GM19438 (cell line): ENCODE measurements around the gene HCCS.

Experiments
- ATAC-seq: cut with Tn5 transposase; IDR thresholded peaks from one replicate; pipeline ENCODE4 v1.9.1; 2021; ENCODE audit warnings: low read depth; ENCODE audit not compliant: unreplicated experiment

The HCCS gene

DNA sequence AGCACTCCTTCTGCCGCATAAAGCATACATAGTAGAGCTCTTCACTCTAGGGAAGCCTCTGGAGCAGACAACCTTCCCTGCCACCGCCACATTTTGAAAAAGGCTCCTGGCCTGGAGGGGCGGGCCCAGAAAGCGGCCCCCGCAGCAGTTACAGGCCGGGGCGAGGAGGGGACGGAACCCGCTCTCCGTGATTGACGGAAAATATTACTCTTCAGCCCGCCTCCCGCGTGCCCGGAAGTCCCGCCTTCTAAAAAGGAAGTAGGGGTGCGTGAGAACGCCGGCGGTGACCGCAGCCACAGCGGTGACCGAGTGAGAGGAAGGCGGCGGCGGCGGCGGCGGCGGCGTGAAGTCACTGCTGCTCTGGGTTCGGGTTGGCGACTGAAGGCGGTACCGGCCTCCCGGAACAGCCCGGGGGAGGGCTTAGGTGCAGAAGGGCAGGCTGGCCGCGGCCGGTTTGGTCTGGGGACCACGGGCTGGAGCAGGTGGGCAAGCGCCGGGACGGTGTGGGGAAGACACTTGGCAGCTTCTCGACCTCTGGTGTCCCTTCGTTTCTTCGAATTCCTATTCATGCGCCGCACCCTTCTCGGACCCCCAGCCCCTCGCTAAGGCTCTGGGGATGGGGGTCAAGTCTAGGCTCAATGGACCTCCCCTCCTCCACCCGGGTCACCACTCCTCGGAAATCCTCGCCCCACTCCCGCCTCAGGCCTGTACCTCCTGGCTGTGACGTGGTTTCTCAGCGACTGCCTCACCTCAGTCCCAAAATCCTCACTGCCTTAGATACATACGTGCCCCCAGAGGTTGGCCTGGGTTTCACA is at the start of gene HCCS:
Gene HCCS (plus strand): TSS at position 296 of the 815 bp plus-strand sequence. CDS start 729 bp downstream, outside the sequence.
- ATAC-seq = peak; percentile 93

DNA sequence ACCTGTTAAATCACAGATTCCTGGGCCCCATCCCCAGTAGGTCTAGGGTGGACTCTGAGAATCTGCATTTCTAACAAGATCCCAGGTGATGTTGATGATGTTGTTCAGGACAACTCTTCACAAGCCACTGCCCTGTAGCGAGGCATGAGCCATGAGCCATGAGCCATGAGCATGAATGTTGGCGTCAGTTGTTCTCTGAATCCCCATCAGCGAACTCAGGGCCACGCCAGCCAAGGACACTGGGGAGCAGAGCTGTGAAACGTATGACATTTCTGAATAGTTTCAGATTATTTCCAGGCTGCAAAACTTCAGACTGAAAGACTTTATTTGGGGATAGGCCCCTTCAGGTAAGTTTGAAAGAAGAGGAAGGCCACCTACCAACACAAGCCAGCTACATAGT is 46.9 kb upstream of the HCCS start:
- no peak for ATAC-seq

DNA sequence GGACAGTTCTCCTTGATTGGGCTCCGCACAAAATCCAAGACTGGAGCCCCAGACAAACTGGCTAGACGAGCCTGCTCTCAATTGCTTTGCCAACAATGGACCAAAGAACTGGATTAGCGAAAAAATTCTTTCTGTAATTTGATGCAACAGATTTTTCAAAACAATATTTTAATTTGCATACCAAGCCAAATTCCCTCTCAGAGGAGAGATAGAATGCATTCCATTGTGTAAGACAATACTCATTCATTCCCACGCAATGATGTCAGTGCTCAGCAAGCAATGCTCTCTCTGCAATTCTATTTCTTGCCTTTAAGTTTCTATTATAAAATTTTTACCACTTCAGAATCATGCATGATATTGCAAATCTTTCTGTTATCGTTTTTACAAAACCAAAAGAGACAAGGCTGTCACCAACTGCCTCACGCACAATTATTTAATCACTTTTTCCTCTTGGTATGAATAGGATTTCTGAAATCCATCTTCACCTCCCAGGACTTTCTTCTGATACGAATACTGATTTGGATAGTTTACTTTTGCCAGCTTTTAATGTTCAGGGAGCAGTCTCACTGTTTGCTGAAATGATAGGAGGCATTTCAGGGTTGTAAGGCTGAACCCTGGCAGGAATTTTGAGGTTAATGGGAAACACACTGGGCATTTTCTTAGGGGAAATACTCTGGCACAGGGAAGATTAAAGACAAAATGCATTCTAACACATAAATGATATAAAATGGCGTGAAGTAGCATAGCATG is 46.1 kb upstream of the HCCS start:
- ATAC-seq = no peak

DNA sequence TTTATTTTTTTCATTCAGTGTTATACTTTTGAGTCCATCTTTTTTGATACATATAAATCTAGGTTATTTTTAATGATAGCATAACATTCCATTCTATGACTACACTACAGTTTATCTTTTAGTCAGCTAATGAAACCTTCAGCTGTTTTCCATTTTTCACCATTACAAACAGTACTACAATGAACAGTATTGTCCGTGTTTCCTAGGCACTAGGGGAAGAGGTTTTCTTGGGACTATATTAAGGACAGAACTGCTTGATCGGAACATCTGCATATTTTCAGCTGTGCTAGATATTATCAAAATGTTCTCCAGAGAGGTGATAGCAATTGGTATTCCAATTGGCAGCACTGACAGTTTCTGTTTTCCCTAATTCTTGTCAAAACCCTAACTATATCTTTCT is 44.3 kb upstream of the HCCS start:
- no peak for ATAC-seq

DNA sequence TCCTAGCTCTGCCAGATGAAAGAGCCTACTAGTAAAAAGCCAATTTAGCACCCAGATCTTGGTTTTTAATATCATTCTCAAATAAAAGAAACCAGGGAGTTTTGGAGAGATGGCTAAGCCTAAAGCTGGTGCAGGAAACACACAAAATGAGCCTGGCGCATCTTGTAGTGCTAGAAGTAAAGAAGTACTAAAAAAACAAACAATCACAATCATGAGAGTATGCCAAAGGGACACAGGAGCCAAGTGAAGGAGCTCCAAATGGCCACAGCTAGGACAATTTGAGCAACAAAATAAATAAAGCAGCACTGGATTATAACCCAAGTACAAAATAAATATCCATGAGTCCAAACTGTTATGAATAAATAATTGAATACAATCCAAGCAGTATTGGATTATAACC is 37.8 kb upstream of the HCCS start:
- no peak for ATAC-seq

DNA sequence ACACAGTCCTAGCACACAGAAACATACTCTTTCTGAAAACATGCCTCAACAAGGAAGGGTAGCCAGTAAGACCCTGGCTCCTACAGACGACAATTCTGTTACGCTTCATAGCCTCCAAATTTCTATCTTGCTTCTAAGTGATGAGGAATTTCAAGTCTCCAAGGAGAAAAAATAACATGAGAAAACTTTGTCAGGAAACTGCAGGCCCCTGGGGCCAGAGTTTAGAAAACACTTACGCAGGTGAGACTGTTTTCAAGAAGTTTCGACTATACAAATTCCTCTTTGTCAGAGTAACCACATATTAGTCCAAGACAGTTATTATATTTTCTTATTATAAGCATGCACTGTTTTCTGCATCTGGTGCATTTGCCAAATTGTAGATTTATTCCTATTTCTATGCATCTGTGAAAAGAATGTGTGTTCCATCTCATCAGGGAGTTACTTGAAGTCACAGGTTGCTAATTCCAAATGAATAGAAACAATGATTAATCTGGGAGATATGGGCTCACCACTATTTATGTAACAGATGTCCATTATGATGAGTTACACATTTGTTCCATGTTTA is 30.3 kb upstream of the HCCS start:
- no peak for ATAC-seq

DNA sequence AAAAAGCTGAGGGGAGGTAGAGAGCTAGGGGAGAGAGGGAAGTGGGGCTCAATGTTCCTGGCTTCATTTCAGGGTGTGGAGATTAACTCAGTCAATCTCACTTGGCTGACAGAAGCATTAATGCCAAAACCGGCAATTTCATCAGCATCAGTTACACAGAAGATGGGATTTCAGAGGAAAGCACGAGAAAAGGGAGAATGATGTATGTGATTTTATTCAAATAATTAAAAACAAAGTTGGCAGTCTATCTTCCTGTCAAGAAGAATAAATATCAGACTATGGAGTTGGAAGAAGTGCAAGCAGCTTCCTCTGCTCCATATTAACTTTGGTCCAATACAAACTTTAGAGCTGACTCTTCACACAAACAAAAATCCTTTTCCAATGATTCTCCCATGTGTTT is 29.6 kb upstream of the HCCS start:
- ATAC-seq = no peak

DNA sequence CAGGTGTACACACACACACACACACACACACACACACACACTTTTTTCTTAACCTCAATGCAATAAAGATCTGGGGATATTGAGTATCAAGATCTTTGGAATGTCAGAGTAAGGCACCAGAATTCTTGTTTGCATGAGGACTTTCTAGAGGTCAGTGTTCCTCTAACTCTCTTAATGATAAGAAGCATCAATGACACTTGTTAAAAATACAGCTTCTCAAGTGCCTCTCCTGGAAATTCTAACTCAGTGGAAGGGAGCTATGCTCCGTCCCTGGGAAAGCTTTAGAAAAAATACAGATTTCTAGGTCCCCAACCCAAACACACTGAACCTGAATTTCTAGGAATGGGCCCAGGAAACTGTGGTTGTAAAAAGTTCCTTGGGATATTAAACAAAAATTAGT is 25.8 kb upstream of the HCCS start:
- ATAC-seq = no peak

DNA sequence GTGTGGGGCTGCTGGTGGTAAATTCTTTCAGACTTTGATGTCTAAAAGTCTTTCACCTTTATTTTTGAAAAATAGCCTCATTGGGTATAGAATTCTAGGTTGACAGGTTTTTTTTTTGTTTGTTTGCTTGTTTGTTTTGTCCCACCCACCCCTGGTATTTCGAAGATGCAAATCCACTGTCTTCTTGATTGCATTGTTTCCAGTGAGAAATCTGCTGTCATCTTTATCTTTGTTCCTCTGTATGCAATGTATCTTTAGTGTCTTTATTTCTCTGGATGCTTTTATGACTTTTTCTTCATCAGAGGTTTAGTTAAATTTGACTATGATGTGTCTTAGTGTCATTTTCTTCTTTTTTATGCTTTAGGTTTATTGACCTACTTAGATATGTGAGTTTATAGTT is 21.3 kb upstream of the HCCS start:
- ATAC-seq = no peak

DNA sequence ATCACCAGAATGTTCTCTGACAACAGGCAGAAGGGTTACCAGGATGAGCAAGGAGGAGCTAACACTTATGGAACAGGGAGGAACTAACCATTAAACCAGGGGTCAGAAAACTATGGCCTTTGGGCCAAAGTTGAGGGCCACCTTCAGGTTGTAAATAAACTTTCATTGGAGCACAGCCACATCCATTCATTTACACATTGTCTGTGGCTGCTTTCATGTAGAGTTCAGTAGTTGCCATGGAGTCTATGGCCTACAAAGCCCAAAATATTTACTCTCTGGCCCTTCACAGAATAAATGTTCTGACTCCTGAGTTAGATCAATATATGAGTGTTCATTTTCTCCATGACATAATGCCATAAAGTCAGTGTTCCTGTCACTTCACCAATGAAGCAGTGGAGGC is 13.2 kb upstream of the HCCS start:
- no peak for ATAC-seq

DNA sequence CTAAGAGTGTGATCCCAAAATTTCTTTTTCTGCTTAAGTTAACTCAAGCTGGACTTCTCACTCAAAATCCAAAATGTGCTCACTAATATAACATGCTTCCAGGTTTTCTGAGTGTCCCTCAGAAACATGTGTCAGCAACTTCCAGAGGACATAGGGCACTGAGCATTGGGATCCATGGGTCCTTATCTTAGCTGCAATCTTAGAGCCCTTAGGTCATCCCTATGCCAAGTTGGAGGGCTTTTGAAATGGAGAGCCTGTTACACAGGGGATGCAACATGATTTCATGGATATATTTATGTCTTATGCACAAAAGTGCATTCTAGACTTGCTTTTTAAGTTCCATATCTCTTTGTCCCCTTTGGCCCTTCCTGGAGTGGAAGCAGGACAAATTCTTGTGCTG is 11.7 kb upstream of the HCCS start:
- ATAC-seq = no peak

DNA sequence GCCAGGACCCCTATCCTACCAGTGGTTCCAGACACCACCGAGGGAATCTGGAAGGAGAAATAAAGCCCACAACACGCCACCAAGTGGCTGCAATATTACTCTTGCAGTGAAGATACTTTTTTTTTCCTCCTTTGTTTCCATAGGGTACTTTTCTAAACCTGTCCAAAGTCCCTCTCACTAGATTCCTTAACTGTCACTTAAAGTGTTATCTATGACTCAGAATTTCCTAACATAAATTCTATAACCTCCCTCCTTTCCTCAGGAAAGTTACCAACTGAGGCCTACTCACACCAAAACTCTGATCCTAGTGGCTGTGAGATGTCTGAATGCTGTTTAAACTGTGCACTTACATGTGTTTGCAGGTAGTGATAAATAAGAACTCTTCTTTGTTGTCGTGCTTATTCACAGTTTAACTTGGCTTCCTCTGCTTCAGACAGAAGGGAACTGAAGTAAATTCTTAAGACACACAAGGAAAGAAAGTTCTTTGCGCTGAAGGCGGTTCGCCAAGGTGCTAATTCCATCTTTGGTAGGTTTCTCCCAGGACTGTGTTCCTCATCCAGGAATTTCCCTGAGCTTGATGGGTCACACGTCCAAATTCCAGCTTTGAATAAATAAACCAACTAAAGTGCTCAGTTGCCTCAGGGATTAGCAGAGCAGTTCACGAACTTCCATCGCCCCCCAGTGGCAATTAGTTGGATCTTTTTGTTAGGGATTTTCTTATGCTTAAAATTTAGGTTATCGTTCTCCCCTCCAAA is 10.7 kb upstream of the HCCS start:
- ATAC-seq = no peak

DNA sequence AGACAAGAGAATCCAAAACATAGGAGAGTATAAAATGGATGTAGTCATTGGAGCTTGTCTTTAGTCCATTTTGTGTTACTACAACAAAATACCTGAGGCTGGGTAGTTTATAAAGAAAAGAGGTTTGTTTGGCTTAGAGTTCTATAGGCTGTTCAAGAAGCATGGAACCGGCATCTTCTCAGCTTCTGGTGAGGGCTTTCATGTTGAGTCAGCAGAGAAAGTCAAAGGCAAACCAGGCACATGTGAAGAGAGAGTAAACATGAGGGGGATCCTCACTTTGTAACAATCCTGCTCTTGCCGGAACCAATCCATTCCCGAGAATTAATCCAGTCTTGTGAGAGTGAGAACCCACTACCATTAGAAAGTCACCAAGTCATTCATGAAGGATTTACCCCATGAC is 8.1 kb upstream of the HCCS start:
- no peak for ATAC-seq

DNA sequence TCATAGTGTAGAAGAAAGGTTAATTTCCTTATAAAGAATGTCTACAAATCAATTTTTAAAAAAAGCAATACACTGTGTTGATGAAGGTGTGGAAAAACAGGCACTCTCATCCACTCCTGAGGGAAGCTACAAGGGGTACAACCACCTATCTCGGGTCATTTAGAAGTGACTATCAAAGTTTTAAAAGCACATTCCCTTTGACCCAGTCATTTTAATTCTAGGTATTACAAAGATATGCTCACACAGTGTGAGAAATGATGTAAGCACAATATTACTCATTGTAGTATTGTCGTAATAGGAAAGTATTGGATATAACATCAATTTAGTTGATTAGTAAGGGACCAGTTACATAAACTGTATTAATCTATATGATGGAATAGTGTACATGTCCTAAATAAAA is 7.4 kb upstream of the HCCS start:
- ATAC-seq = no peak

DNA sequence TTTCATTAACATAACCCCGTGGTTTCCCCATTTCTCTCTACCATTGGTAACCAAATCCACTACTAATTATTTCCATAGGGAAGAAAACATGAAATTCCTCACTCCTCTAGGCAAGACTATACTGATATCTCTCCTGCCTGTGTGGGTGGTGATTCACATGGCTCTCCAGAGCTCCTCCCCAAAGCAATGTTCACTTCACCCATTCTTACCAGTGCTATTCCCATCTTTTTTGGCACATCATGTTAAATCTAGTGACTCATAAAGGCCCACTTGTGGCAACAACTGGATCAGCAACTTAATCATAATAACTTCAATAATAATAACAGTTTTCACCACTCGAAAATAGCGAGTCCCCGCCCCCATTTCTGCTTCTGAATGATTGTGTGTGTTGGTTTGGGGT is 6.1 kb upstream of the HCCS start:
- ATAC-seq = no peak

DNA sequence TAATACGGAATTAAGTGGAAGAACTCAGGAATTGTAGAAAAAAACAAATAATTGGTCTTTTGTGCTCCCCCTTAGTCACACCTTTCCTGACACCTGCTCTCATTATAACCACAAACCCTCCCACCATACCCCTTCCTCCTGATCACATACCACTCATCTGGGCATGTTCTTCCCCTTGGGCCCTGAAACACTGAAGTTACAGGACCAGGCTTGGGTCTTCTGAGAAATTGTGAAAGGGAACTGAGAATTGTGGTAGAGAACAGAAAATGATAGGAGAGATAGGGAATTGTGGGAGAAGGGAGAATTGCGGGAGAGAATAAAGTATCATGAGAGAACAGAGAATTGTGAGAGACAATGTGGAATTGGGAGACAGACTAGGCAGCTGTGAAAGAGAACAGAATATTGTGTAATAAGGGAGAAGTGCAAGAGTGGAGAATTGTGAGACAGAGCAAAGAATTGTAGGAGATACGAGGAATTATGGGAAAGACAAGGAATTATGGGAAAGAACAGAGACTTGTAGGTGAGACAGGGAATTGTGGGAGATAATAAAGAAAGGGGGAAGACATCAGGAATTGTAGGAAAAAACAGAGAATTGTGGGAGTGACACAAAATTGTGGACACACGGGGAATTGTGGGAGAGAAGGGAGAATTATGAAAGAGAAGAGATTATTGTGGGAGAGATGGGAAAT is 2.7 kb upstream of the HCCS start:
- no peak for ATAC-seq

DNA sequence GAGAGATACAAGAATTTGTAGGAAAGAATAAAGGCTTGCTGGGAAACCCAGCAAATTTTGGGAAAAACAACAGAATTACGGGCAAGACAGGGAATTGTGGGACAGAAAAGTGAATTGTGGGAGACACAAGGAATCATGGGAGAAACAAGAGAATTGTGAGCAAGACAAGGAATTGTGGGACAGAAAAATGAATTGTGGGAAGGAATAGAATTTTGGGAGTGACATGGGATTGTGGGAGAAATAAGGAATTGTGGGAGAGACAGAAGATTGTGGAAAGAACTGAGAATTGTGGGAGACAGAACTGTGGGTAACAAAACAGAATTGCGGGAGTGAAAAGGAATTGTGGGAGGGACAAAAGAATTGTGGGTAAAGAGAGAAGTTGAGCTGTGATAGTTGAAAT is 1.2 kb upstream of the HCCS start:
- ATAC-seq = no peak

DNA sequence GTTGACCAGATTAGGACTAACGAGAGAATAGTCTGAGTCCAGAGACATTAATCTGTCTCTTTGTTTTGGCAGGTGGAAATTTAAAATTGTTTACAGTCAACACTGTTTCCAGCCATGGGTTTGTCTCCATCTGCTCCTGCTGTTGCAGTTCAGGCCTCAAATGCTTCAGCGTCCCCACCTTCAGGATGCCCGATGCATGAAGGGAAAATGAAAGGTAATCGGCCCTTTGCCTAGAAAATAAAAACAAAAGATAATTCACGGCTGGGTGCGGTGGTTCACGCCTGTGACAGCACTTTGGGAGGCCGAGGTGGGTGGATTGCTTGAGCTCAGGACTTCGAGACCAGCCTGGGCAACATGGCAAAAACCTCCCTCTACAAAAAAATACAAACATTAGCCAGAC is 815 bp downstream of the HCCS start:
- ATAC-seq = no peak

DNA sequence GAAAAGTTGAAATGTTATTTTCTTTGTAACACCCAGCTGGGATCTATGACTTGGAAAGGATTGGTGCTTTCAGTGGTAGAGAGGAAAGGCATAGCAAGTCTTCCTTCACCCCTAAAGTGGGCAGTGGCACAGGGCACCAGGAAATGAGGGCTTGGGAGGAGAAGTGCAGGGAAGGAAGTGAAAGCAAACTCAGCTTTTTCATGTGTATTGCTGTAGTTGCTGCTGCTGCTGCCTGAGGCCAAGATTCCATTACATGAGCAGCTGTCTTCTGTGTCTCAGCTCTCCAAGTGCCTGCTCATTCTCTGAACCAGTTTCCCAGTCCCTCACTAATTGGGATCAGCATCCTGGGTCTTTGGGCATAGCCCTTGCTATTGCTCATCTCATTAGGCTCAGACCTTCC is 2.6 kb downstream of the HCCS start:
- ATAC-seq = no peak

DNA sequence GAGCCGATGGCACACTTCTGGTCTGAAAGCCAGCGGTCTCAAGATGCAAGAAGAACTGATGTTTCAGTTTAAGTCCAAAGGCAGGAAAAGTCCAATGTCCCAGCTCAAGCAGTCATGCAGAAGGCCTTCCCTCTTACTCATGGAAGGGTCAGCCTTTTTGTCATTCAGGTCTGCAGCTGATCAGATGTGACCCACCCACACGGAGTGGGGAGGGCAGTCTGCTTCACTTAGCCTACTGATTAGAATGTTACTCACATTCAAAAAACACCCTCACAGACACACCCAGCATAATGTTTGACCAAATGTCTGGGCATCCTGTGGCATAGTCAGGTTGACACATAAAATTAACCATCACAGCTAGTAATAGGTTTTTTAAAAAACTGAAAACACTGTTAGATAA is 6.6 kb downstream of the HCCS start:
- no peak for ATAC-seq
